ENCODE data around the gene ATF2.

Gene ATF2

GRCh38 chr2:175176624-175177023 lies 8.6 kb upstream of the ATF2 start:
- H3K9me2 ChIP-seq (replicated peaks; ENCODE audit: insufficient read depth, low read length): no peaks in the 10 kb centered on the region
- H3K27ac ChIP-seq (ENCODE audit: low read depth, low read length): no peak overlapping the region
- no peak overlapping the region for H3K4me2 ChIP-seq (ENCODE audit: low read depth, low read length, poor library complexity, severe bottlenecking)
- TF ChIP-seq CTCF (IDR thresholded peaks at IDR 0.05; ENCODE audit: insufficient read depth, low read length, poor library complexity, severe bottlenecking) (no peak), EZH2phosphoT487 (conservative IDR thresholded peaks at IDR 0.05; ENCODE audit: low read length) (no peak)
- no peaks in the 10 kb centered on the region for H3K9me3 ChIP-seq (ENCODE audit: insufficient read depth, low read length)
- no peak overlapping the region for H3K4me3 ChIP-seq (ENCODE audit: insufficient read depth, low read length, poor library complexity, severe bottlenecking)
- H3K27me3 ChIP-seq (ENCODE audit: low read length): no peaks in the 10 kb centered on the region
- H3K9ac ChIP-seq (ENCODE audit: low read length): no peak overlapping the region
- peaks cover 43% of the 10 kb centered on the region; the same call in 1 of the 2 replicates for H3K36me3 ChIP-seq (ENCODE audit: low read length)
- H4K20me1 ChIP-seq (ENCODE audit: low read depth, low read length): peaks cover 20% of the 10 kb centered on the region
- peaks cover 42% of the 10 kb centered on the region for H3K79me2 ChIP-seq (ENCODE audit: insufficient read depth, low read length)
- no peak overlapping the region for H2AFZ ChIP-seq (ENCODE audit: low read depth, low read length, severe bottlenecking)
- peaks cover 39% of the 10 kb centered on the region; the same call in 1 of the 2 replicates for H3F3A ChIP-seq (ENCODE audit: insufficient read depth)

GRCh38 chr2:175175896-175176295 lies 7.9 kb upstream of the ATF2 start:
- Histone ChIP-seq H3K9me2 (replicated peaks; ENCODE audit: insufficient read depth, low read length) (no peaks in the 10 kb centered on the region), H3K27me3 (ENCODE audit: low read length) (no peaks in the 10 kb centered on the region), H2AFZ (ENCODE audit: low read depth, low read length, severe bottlenecking) (no peak overlapping the region), H3F3A (ENCODE audit: insufficient read depth) (peaks cover 39% of the 10 kb centered on the region; the same call in 1 of the 2 replicates), H3K27ac (ENCODE audit: low read depth, low read length) (no peak overlapping the region), H4K20me1 (ENCODE audit: low read depth, low read length) (peaks cover 20% of the 10 kb centered on the region), H3K4me2 (ENCODE audit: low read depth, low read length, poor library complexity, severe bottlenecking) (no peak overlapping the region), H3K36me3 (ENCODE audit: low read length) (peaks cover 43% of the 10 kb centered on the region; the same call in 1 of the 2 replicates), H3K9me3 (ENCODE audit: insufficient read depth, low read length) (no peaks in the 10 kb centered on the region), H3K79me2 (ENCODE audit: insufficient read depth, low read length) (peaks cover 36% of the 10 kb centered on the region), H3K4me3 (ENCODE audit: insufficient read depth, low read length, poor library complexity, severe bottlenecking) (no peak overlapping the region), H3K9ac (ENCODE audit: low read length) (no peak overlapping the region)
- no peak for TF ChIP-seq EZH2phosphoT487 (conservative IDR thresholded peaks at IDR 0.05; ENCODE audit: low read length)
- TF ChIP-seq CTCF (IDR thresholded peaks at IDR 0.05; ENCODE audit: insufficient read depth, low read length, poor library complexity, severe bottlenecking): no peak

GRCh38 chr2:175175320-175175719 lies 7.3 kb upstream of the ATF2 start:
- Histone ChIP-seq H2AFZ (ENCODE audit: low read depth, low read length, severe bottlenecking) (no peak overlapping the region), H3K4me2 (ENCODE audit: low read depth, low read length, poor library complexity, severe bottlenecking) (no peak overlapping the region), H3K27ac (ENCODE audit: low read depth, low read length) (no peak overlapping the region), H4K20me1 (ENCODE audit: low read depth, low read length) (peaks cover 17% of the 10 kb centered on the region), H3K36me3 (ENCODE audit: low read length) (peaks cover 41% of the 10 kb centered on the region; the same call in 1 of the 2 replicates), H3K9me3 (ENCODE audit: insufficient read depth, low read length) (no peaks in the 10 kb centered on the region), H3K4me3 (ENCODE audit: insufficient read depth, low read length, poor library complexity, severe bottlenecking) (no peak overlapping the region), H3F3A (ENCODE audit: insufficient read depth) (peaks cover 39% of the 10 kb centered on the region; the same call in 1 of the 2 replicates), H3K27me3 (ENCODE audit: low read length) (no peaks in the 10 kb centered on the region), H3K79me2 (ENCODE audit: insufficient read depth, low read length) (peaks cover 31% of the 10 kb centered on the region), H3K9ac (ENCODE audit: low read length) (no peak overlapping the region), H3K9me2 (replicated peaks; ENCODE audit: insufficient read depth, low read length) (no peaks in the 10 kb centered on the region)
- TF ChIP-seq CTCF (IDR thresholded peaks at IDR 0.05; ENCODE audit: insufficient read depth, low read length, poor library complexity, severe bottlenecking): no peak
- TF ChIP-seq EZH2phosphoT487 (conservative IDR thresholded peaks at IDR 0.05; ENCODE audit: low read length): no peak

Data from SU-DHL-6 (cell line).